IPS DF 19.7 (cell line): Measurements from ENCODE around the gene ZNF354C.

Experiments
- DNase-seq: peaks from one replicate; pipeline ENCODE4 v3.0.0-alpha.2; 2013; ENCODE audit warnings: low read depth, low spot score

The ZNF354C gene

GRCh38 chr5:179113945-179114641, 53.9 kb downstream of the ZNF354C start:
- no peak for DNase-seq

- DNase-seq, result no peak
Measured at GRCh38 chr5:179114756-179115155, 54.6 kb downstream of the ZNF354C start.

DNA sequence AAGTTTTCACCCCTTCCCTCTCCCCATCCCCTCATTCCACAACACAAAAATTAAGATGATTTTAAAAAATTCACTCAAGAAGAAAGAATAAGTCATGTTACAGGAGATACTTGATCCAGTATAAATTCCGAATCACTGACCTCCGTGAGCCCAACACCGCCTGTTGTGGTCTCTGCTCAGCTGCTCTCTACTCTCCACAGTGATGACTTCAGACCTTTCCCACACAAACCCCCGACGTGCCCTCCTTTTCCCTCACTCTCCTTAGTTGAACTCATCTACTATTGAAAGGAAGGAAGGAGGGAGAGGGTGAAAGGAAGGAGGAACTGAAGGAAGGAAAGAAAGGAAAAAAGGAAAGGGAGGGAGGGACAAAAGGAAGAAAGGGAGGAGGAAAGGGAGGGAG, 55.1 kb downstream of the ZNF354C start:
- DNase-seq, result no peak

DNA sequence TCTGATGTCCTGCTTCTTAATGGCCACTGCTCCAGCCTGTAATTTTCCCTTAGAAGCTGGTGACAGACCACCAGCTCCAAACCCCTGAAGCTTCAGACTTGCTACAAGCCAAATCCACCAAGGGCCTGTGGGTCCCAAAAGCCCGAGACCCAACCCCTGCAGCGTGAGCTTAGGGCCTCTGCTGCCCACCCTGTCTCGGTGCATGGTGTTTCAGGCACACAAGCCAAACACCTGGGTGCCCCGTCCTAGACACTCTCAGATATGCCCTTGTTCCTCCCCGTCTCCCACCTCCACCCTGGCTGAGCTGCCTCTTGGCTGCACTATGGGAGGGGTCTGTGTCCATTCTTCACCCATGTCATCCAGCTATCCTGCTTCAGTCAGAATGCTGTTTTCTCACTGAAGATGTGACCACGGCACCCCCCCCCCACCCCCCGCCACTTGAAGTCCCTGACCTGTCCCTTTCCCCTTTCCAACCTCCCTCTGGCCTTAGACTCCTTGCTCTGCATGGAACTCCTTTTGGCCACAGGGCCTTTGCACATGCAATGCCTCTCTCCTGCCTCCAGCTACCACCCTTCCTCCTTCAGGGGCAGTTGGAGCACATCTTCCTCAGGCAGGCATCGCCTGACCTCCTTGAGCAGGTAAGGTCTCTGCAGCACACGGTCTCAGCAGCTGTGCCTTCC, 55.8 kb downstream of the ZNF354C start:
- DNase-seq, result no peak

- no peak for DNase-seq
Measured at GRCh38 chr5:179118338-179118737, 58.2 kb downstream of the ZNF354C start.

GRCh38 chr5:179118756-179119414, 58.7 kb downstream of the ZNF354C start:
- no peak for DNase-seq

GRCh38 chr5:179119415-179120170, 59.4 kb downstream of the ZNF354C start:
- no peak for DNase-seq

- DNase-seq, result no peak
Measured at GRCh38 chr5:179120421-179120861, 60.3 kb downstream of the ZNF354C start.

GRCh38 chr5:179120951-179121666, 60.9 kb downstream of the ZNF354C start:
- DNase-seq, result no peak

DNA sequence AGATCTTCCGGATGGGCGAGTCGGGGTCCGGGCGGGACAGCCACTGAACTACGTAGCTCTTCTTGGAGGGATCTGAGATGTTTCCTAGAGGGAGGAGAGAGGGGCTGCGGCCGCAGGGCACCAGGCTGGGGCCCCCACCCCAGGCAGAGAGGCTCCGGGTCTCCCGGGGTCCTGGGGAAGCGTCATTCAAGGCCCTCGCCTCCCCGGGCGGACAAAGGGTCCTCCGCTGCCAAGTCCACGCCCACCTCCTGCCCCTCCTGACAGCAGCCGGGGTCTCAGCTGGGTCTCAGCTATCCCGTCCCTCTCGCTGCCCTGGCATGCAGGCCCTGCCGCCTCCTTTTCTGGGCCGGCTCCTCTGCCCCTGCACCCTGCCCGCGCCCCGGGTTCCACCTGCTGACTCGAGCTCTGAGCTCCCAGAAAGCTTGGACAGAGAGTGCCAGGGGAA, 61.5 kb downstream of the ZNF354C start:
- DNase-seq, result no peak

DNA sequence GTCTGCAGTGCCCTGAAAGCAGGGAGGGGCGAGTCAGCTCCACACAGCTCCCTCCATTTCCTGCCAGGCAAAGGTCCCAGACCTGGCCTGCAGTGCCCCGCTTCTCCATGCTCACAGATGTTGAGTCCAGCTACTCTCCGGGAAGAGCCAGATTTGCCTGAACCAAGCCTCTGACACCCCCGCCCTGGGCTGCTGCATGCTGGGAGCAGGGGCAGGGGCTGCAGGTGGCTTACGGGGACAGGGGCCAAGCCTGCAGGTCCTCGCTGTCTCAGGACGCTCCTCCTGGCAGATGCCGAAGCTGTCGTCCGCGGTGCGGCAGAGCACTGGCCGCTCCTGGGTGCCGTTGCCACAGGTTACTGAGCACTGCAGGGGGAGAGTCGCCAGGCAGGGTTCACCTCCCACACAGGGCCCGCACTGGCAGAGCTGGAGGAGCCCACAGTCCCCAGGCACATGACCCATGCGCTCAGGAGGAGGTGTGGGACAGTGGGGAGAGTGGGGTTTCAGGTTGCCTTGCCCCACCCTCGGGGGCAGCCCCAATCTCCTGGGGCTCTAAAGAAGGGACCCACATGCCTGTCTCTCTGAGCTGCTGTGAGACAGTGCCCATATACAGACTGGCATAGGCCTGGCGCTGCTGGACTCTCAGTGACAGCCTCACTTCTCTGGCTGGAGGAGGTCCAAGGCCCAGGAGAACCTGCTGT, 62.4 kb downstream of the ZNF354C start:
- DNase-seq, result no peak

GRCh38 chr5:179123109-179123426, 62.9 kb downstream of the ZNF354C start:
- no peak for DNase-seq

DNA sequence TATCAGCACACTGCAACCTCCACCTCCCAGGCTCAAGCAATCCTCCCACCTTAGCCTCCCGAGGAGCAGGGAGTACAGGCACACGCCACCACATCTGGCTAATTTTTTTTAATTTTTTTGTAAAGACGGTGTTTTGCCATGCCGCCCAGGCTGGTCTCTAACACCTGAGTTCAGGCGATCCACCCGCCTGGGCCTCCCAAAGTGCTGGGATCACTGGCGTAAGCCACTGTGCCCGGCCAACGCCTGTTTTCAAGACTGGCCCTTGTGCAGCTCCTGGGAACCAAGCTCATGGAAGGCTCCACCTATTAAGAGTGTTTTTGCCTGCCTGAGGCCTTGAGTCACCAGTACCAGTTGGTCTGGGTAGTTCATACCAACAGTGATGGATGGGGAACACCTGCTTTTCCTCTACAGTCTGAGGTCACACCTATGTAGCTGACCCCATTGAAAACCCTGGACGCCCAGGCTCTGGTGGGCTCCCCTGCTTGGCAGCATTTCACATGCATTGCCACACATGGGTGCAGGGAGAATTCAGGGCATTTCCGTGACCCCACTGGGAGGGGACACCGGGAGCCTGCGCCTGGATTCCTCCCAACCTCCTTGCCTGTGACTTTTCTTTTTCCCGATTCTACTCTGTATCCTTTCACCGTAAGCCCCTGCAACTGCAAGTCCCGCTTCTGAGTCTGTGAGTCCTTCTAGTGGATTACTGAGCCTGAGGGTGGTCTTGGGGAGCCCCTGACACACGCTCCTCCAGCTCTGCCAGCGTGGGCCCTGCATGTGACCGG, 63.5 kb downstream of the ZNF354C start:
- DNase-seq, result no peak

- DNase-seq, result no peak
Measured at GRCh38 chr5:179124273-179124852, 64.2 kb downstream of the ZNF354C start.

GRCh38 chr5:179124853-179125788, 64.9 kb downstream of the ZNF354C start:
- no peak for DNase-seq

DNA sequence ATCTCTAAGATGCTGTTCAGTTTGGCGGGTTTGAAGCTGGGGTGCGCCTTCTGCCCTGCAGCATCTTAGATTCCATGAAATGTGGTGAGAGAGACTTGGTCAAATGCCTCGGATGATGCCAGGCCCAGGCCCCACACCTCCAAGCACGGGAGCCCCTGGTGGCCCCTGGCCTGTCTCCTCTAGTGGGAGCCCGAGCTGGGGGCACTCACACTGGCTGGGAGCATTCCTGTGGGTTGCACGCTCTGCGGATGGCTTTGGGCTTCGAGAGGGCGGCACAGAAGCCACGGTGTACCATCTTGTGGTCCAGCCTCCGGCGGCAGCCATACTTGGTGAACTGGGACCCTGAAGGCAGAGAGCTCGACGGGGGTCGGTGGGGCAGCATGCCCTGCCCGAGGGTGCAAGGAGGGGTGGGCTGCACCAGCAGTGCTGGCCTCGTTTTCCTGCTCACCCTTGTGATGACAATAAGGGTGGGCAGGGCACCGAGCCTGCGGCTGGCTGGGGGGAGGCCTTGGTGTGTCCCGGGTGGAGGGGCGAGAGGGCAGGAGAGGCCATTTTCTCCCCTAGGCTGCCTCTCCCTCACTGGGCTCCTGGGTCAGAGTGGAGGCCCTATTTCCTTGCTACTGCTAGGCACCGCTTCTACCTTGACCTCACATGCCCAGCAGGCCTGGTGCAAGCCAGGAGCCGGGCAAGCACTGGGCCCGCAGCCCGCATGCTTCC, 65.8 kb downstream of the ZNF354C start:
- DNase-seq, result no peak

GRCh38 chr5:179126506-179126991, 66.4 kb downstream of the ZNF354C start:
- DNase-seq, result no peak
